Thymus (tissue), 11 donors: Measurements from ENCODE around the gene SLC35B2. TPM values are rescaled to one million over a fixed set of nuclear protein-coding genes. Genes with fewer than 3 reads are reported as not detected.
A peak's percentile ranks its signal among the peaks of the same experiment; 100 is the strongest.

Experiments
- DNase-seq, 9 donors: peaks; one replicate each; pipeline ENCODE4 v3.0.0-alpha.2; 2013; ENCODE audit warnings: low spot score in 9 of 9, low read depth in 6 of 9, missing footprints in 1 of 9
- H3K27ac ChIP-seq, 2 donors: one replicate each; pipeline ENCODE4 v1.5.1; 2013; ENCODE audit warnings: control low read depth in 1 of 2, low read depth in 1 of 2, low read length in 1 of 2, mild to moderate bottlenecking in 1 of 2, moderate library complexity in 1 of 2
- H3K27me3 ChIP-seq, 2 donors: one replicate each; pipeline ENCODE4 v1.5.1; 2013; ENCODE audit warnings: low read length in 1 of 2; ENCODE audit not compliant: control insufficient read depth in 2 of 2, insufficient read depth in 1 of 2
- H3K36me3 ChIP-seq, 2 donors: one replicate each; pipeline ENCODE4 v1.5.1; 2013; ENCODE audit warnings: low read length in 1 of 2, mild to moderate bottlenecking in 1 of 2, moderate library complexity in 1 of 2; ENCODE audit not compliant: control insufficient read depth in 2 of 2, insufficient read depth in 2 of 2
- H3K4me1 ChIP-seq, 2 donors: one replicate each; pipeline ENCODE4 v1.5.1; 2013; ENCODE audit warnings: low read length in 2 of 2; ENCODE audit not compliant: control insufficient read depth in 2 of 2, insufficient read depth in 2 of 2
- H3K4me3 ChIP-seq, 2 donors: one replicate each; pipeline ENCODE4 v1.5.1; 2013; ENCODE audit warnings: low read length in 2 of 2, control low read depth in 1 of 2, mild to moderate bottlenecking in 1 of 2
- H3K9me3 ChIP-seq, 2 donors: one replicate each; pipeline ENCODE4 v1.5.1; 2013; ENCODE audit warnings: low read length in 1 of 2, mild to moderate bottlenecking in 1 of 2; ENCODE audit not compliant: control insufficient read depth in 2 of 2, insufficient read depth in 1 of 2
- WGBS: extraction: QIAGEN DNeasy Blood & Tissue Kit; methylation state at CpG from one replicate; pipeline ENCODE4 v1.1.7; 2013; 5-methylcytosine and 5-hydroxymethylcytosine counted together
- polyA plus RNA-seq: library from polyadenylated mRNA; stranded (reverse); fragments of 200-250 nt; gene quantifications from one replicate; pipeline ENCODE4 v1.2.3, GENCODE V29; 2013
- total RNA-seq: library from RNA; stranded (reverse); fragments of 120-200 nt; gene quantifications from one replicate; pipeline ENCODE4 v1.2.4, GENCODE V29; 2013
- donor health status: healthy.

The SLC35B2 gene
- total and polyA plus RNA-seq, 2 donors = 18.8 to 19.1 TPM

- H3K36me3 ChIP-seq = peaks cover 21 to 30% of the 10 kb centered on the region in 2 donors
- 2% methylated on average over 62 of the region's 62 CpGs for WGBS
- peak in 8 of 9 donors; percentile 75 to 93 (median 84) for DNase-seq
Observed at GRCh38 chr6:44245912-44246662, 11.2 kb downstream of the SLC35B2 start.

DNA sequence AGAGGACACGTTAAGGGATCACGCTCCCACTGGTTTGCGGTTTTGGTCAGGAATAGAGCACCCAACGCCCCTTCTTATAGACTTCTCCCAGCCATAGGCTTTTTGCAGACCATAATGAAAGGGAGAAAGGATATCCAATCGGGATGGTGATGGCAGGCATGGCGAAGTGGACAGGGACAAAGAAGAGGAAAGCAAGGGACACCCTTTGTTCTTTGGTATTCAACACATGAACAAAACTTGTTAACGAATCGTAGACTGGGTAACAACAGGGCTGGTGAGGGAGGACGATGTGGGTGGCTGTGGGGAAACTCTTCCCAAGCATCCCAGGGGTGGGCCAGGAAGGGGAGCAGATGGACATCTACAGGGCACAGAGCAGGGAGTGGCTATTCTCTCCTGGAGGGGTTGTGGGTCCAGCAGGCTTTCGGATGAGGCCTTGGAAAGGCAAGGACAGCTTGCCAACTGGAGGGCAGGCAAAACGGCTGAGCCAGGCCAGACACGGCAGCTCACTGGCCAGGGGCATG lies 11.9 kb downstream of the SLC35B2 start:
- Histone ChIP-seq H3K27ac (peak overlapping the region; percentile 97), H3K36me3 (peaks cover 14 to 23% of the 10 kb centered on the region in 2 donors), H3K27me3 (no peaks in the 10 kb centered on the region), H3K4me1 (peaks cover 16 to 23% of the 10 kb centered on the region in 2 donors), H3K4me3 (peak overlapping the region; percentile 74 to 75), H3K9me3 (no peaks in the 10 kb centered on the region)
- no peak for DNase-seq
- WGBS = 92% methylated on average over 12 of the region's 12 CpGs

More at GRCh38 chr6:44245912-44246662, 11.2 kb downstream of the SLC35B2 start:
- Histone ChIP-seq H3K27ac (peak overlapping the region; percentile 97), H3K4me1 (peaks cover 16 to 23% of the 10 kb centered on the region in 2 donors), H3K9me3 (no peaks in the 10 kb centered on the region), H3K4me3 (peak overlapping the region; percentile 74 to 75), H3K27me3 (no peaks in the 10 kb centered on the region)

DNA sequence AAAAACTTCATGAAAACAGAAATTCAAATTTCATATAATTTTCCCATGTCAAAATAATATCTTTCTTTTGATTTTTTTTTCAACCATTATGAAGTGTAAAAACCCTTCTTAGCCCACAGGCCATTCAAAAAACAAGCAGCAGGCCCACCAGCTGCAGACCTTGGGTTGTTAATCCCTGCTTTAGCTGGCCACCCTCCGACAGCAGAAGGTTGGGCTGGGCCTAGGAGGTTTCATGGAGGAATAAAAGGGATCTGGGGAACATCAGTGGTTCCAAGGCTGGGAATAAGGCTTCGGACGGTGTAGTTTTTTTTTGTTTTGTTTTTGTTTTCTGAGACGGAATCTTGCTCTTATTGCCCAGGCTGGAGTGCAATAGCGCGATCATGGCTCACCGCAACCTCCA lies 14.0 kb downstream of the SLC35B2 start:
- WGBS = 97% methylated on average over 7 of the region's 7 CpGs
- Histone ChIP-seq H3K9me3 (no peaks in the 10 kb centered on the region), H3K4me1 (peaks cover 7 to 14% of the 10 kb centered on the region in 2 donors), H3K4me3 (no peak overlapping the region), H3K36me3 (peaks cover 0 to 2% of the 10 kb centered on the region in 2 donors), H3K27ac (no peak overlapping the region), H3K27me3 (no peaks in the 10 kb centered on the region)
- DNase-seq = no peak

GRCh38 chr6:44238687-44239350 lies 18.5 kb downstream of the SLC35B2 start:
- H3K9me3 ChIP-seq = peaks cover 0 to 3% of the 10 kb centered on the region in 2 donors
- peaks cover 12 to 26% of the 10 kb centered on the region in 2 donors for H3K36me3 ChIP-seq
- H3K4me3 ChIP-seq = no peak overlapping the region
- 97% methylated on average over 7 of the region's 7 CpGs for WGBS
- peaks cover 2 to 29% of the 10 kb centered on the region in 2 donors for H3K4me1 ChIP-seq
- no peaks in the 10 kb centered on the region for H3K27me3 ChIP-seq
- DNase-seq = no peak
- no peak overlapping the region for H3K27ac ChIP-seq

GRCh38 chr6:44237813-44238433 lies 19.4 kb downstream of the SLC35B2 start:
- peaks cover 6 to 38% of the 10 kb centered on the region in 2 donors for H3K4me1 ChIP-seq
- H3K36me3 ChIP-seq = peaks cover 21 to 35% of the 10 kb centered on the region in 2 donors
- WGBS = 3% methylated on average over 42 of the region's 42 CpGs
- DNase-seq = peak in 3 of 9 donors; percentile 75 to 81 (median 79)
- peaks cover 0 to 3% of the 10 kb centered on the region in 2 donors for H3K9me3 ChIP-seq
- peak overlapping the region; percentile 52 to 54 for H3K4me3 ChIP-seq
- peak overlapping the region; percentile 79 to 90 for H3K27ac ChIP-seq
- H3K27me3 ChIP-seq = no peaks in the 10 kb centered on the region

DNA sequence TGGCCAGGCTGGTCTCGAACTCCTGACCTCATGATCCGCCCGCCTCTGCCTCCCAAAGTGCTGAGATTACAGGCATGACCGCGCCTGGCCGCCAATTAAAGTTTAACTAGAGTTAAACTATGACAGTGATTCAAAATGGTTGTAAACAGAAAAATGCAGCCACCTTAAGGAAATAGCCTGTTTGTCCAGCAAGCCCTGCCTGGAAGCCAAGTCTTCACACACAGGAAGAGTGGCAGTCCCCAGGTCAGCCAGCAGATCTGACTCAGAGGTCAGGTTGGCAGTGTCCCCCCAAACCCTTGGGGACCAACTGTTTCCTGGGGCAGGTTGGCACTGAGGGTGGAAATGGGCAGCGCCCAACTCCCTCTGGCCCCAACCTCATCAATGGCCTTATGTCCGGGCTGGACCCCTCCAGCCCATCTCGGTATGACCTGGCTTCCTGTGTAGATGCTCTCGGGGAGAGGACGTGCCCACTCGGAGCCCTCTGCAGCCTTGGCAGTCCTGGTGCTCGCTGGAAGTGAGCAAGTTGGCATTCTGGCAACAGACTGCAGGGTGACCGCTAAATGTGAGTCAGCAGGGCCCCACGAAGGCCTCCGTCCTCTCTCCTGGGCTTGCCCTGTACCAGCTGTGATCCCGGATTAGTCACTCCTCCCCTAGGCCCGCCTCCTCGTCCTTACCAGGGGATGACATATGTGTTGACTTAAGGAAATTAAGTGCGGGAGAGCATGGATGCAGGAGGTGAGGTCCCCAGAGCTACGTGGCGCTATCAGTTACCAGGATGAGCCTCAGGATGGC lies 20.1 kb downstream of the SLC35B2 start:
- Histone ChIP-seq H3K4me1 (peaks cover 8 to 42% of the 10 kb centered on the region in 2 donors), H3K27me3 (no peaks in the 10 kb centered on the region), H3K9me3 (peaks cover 0 to 3% of the 10 kb centered on the region in 2 donors), H3K4me3 (peak overlapping the region; percentile 52 to 54), H3K36me3 (peaks cover 28 to 42% of the 10 kb centered on the region in 2 donors), H3K27ac (peak overlapping the region; percentile 79 to 90)
- WGBS = 52% methylated on average over 22 of the region's 22 CpGs
- peak in 1 of 9 donors; percentile 42 for DNase-seq

DNA sequence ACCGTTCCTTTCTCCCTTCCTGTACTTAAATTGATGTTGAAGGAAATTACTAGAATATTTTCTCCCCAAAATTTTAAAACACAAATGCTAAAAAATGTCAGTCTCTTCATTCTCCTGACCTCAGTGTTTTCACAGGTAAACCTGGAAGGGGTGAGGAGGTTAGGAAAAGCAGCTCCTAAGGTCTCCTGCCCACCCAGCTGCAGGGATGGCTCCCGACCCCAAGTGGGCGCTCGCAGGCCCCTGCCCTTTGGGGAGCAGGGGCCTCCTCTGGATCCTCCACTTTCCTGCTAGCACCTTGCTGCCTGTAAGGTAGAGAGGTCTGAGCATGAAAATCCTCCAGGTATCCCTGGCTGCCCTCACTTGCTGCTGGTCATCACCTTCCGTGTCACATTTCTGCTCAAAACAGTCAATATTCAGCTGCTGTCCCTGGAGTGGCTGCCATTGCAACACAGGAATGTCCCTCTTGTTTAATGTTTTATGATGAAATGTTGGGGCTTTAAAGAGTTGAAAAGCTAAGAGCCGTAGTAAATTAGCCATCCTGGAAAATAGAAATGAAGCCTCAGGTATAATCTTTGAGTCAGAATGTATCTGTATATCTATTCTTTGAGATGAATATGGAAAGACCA lies 21.3 kb downstream of the SLC35B2 start:
- Histone ChIP-seq H3K4me3 (no peak overlapping the region), H3K27ac (no peak overlapping the region), H3K36me3 (peaks cover 40 to 54% of the 10 kb centered on the region in 2 donors), H3K27me3 (no peaks in the 10 kb centered on the region), H3K9me3 (peaks cover 0 to 3% of the 10 kb centered on the region in 2 donors), H3K4me1 (peaks cover 8 to 46% of the 10 kb centered on the region in 2 donors)
- 97% methylated on average over 6 of the region's 6 CpGs for WGBS
- no peak for DNase-seq

GRCh38 chr6:44235269-44235668 lies 22.1 kb downstream of the SLC35B2 start:
- Histone ChIP-seq H3K4me3 (no peak overlapping the region), H3K27ac (no peak overlapping the region), H3K9me3 (peaks cover 0 to 3% of the 10 kb centered on the region in 2 donors), H3K36me3 (peaks cover 46 to 61% of the 10 kb centered on the region in 2 donors), H3K4me1 (peaks cover 8 to 46% of the 10 kb centered on the region in 2 donors), H3K27me3 (no peaks in the 10 kb centered on the region)
- 94% methylated on average over 6 of the region's 6 CpGs for WGBS
- no peak for DNase-seq
